Activated naive CD8-positive, alpha-beta T cell treated with anti-CD3 and anti-CD28 coated beads, Interleukin-2, amount 50 U/mL, for 24 hours (primary cell): ENCODE data around the gene DNAJB2.

ENCODE experiments used
- ATAC-seq: fragments of 150-1000 bp; cut with Tn5 transposase; one replicate; pipeline ENCODE4 v1.10.0; 2021
- DNase-seq: peaks from one replicate; pipeline ENCODE4 v3.0.0; 2021
- H3K27ac Mint-ChIP-seq: one replicate; pipeline ENCODE4 v1.8.0; 2021; ENCODE audit warnings: mild to moderate bottlenecking, mixed read lengths
- H3K27me3 Mint-ChIP-seq: one replicate; pipeline ENCODE4 v1.8.0; 2021; ENCODE audit warnings: mixed read lengths
- H3K36me3 Mint-ChIP-seq: one replicate; pipeline ENCODE4 v1.8.0; 2021; ENCODE audit warnings: low read depth, mixed read lengths
- H3K4me1 Mint-ChIP-seq: one replicate; pipeline ENCODE4 v1.8.0; 2021; ENCODE audit warnings: mixed read lengths
- H3K4me3 Mint-ChIP-seq: one replicate; pipeline ENCODE4 v1.8.0; 2021; ENCODE audit warnings: mild to moderate bottlenecking, moderate library complexity, mixed read lengths
- H3K9me3 Mint-ChIP-seq: one replicate; pipeline ENCODE4 v1.8.0; 2021; ENCODE audit warnings: mixed read lengths

DNAJB2 gene

DNA sequence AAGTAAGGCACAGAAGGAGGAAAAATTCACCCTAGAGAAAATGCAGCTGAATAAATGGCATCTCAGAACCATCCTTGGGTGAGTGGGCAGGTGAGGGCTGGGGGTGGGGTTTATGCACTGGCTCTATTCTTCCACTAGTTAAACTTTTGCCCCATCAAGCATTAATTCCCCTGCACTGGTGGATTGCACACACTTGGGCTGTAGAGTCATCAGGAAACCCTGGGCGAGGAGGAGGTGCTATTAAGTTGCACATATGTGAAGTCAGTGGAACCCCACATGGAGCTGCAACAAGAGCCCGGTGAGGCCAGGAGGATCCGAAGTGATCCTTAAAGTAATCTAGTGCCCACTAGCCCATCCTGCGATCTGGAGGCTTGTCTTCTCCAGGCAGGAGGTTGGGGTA lies 6.8 kb upstream of the DNAJB2 start:
- H3K4me3 Mint-ChIP-seq = no peak overlapping the region
- H3K4me1 Mint-ChIP-seq = peaks cover 20% of the 10 kb centered on the region
- no peak for ATAC-seq
- no peak overlapping the region for H3K27ac Mint-ChIP-seq
- DNase-seq = no peak
- no peaks in the 10 kb centered on the region for H3K27me3 Mint-ChIP-seq
- no peaks in the 10 kb centered on the region for H3K9me3 Mint-ChIP-seq
- H3K36me3 Mint-ChIP-seq = no peaks in the 10 kb centered on the region

DNA sequence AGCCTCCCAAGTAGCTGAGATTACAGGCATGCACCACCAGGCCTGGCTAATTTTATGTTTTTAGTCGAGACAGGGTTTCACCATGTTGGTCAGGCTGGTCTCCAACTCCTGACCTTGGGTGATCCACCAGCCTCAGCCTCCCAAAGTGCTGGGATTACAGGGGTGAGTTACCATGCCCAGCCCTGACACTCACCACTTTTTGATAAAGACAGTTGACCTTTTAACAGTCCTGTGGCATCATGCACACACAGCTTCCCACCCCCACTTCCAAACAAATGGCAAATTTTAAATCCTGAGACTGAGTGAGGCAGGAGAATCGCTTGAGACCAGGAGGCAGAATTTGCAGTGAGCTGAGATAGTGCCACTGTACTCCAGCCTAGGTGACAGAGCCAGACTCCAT lies 6.2 kb upstream of the DNAJB2 start:
- Mint-ChIP-seq H3K4me3 (no peak overlapping the region), H3K27me3 (no peaks in the 10 kb centered on the region), H3K9me3 (no peaks in the 10 kb centered on the region), H3K4me1 (peaks cover 26% of the 10 kb centered on the region), H3K27ac (no peak overlapping the region), H3K36me3 (no peaks in the 10 kb centered on the region)
- ATAC-seq (peak; percentile 64), DNase-seq (no peak)

DNA sequence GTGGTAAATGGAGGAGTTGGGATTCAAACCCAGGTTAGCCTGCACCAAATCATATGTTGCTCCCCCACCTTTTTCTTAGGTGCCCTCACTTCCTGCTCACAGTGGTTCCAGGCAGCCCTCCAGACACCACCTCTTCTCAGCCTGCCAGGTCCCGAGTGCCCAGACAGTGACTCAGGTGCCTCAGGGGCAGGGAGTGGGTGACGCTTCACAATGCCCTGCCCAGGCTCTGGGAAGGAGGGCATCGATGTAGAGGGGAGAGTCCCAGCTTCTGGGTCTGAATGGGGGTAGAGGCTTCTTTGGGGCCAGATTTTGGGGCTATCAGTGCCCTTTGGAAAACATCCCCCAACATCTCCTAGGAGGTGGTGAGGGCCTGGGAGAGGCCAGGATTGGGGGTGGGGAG lies 5.2 kb upstream of the DNAJB2 start:
- Mint-ChIP-seq H3K27ac (no peak overlapping the region), H3K4me3 (no peak overlapping the region), H3K4me1 (peaks cover 36% of the 10 kb centered on the region), H3K27me3 (no peaks in the 10 kb centered on the region), H3K36me3 (no peaks in the 10 kb centered on the region), H3K9me3 (no peaks in the 10 kb centered on the region)
- no peak for DNase-seq
- no peak for ATAC-seq

DNA sequence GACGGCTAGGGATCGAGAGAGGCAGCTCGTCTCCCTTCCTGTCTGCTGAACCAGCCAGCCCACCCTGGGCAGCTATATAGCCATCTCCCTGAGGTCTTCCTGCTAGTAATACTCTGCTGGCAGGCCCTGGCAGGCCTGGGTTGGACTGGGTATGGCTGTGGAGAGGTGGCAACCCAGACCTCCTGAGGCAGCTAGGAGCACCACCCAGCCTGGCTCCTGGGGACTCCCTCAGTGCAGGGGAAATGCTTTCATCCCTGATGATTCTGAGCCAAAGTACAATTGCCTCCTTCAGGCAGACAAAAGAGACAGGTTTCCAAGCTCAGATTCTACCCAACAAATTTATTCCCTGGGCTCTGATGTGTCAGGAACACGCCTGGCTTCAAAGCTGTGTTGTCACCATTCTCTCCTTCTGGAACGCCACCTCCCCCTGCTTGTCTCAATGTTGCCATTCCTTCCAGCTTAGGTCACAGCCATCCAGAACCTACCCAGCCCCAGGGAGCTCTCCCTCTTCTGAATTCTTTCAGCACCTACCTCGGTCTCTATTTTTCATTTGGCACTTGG lies 4.7 kb upstream of the DNAJB2 start:
- Mint-ChIP-seq H3K36me3 (no peaks in the 10 kb centered on the region), H3K27ac (no peak overlapping the region), H3K4me1 (peaks cover 36% of the 10 kb centered on the region), H3K9me3 (no peaks in the 10 kb centered on the region), H3K4me3 (no peak overlapping the region), H3K27me3 (no peaks in the 10 kb centered on the region)
- DNase-seq = no peak
- ATAC-seq = no peak

DNA sequence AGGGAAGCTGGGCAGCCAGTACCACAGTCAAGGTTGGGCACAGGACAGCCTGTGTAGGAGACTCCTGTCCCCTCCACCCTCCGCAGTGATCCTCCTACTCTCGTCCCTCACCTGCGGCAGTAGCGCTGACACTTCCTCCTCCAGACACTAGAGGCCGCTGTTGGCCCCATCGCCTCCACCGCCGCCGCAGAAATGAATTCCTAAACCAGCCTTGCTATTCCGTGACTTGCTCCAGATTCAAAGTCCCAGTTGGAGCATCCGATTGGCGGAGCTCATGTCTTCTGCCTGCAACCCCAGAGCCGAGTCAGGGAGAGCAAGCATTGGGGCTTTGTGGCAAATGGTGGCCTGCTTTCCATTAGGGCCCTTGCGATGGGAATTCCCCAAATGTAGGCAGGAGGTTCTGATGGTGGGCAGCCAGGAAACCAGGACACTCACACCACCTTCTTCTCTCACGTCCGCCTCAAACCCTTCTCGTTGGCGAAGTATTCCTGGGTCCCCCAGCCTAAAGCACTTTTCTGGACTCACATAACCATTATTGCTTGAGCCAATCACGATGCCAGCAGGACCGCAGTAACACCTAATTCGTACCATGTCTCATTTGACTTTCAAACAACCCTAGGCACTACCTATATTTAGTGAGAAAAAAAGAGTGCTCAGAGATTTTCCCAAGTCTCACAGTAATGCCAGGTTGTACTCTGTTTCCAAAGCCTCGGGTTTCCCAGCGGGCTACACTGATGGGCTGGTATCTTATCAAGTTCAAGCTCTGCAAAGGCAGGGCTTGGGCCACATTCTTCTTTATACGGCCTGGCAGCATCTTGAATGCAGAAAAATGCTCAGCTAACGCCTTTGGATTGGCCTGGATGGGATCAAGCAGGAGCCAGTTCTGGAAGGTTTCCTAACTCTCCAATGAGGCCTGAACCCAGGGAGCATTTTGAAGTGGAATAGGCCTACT lies 1.2 kb upstream of the DNAJB2 start:
- Mint-ChIP-seq H3K36me3 (peaks cover 11% of the 10 kb centered on the region), H3K27me3 (no peaks in the 10 kb centered on the region), H3K9me3 (no peaks in the 10 kb centered on the region), H3K27ac (peak overlapping the region; percentile 86), H3K4me3 (peak overlapping the region; percentile 79), H3K4me1 (peaks cover 56% of the 10 kb centered on the region)
- no peak for ATAC-seq
- DNase-seq = peak; percentile 82

DNA sequence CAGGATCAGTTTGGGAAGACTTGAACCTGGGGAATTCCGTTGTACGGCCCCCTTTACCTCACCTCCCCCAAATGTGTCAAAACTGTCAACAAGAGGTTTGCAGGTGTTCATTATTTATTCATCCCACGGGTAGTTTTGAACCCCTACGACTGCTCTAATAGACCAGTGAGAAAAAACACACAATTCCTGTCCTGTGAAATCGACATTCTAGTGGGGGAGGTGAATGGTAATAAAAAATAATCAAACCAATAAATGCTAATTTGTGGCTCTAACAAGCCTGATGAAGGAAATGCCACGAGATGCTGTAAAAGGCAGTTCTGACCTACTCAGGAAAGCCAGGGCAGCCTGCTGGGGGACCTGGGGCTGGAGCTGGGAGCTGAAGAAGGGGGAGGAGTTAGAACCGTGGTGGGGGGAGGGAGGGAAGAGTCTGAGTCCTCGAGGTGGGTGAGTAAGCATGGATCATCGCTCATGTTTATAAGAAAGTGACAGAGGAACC lies 463 bp upstream of the DNAJB2 start:
- peaks cover 12% of the 10 kb centered on the region for H3K36me3 Mint-ChIP-seq
- DNase-seq (no peak), ATAC-seq (no peak)
- peak overlapping the region; percentile 79 for H3K4me3 Mint-ChIP-seq
- no peaks in the 10 kb centered on the region for H3K9me3 Mint-ChIP-seq
- no peaks in the 10 kb centered on the region for H3K27me3 Mint-ChIP-seq
- H3K4me1 Mint-ChIP-seq = peaks cover 50% of the 10 kb centered on the region
- peak overlapping the region; percentile 86 for H3K27ac Mint-ChIP-seq

DNA sequence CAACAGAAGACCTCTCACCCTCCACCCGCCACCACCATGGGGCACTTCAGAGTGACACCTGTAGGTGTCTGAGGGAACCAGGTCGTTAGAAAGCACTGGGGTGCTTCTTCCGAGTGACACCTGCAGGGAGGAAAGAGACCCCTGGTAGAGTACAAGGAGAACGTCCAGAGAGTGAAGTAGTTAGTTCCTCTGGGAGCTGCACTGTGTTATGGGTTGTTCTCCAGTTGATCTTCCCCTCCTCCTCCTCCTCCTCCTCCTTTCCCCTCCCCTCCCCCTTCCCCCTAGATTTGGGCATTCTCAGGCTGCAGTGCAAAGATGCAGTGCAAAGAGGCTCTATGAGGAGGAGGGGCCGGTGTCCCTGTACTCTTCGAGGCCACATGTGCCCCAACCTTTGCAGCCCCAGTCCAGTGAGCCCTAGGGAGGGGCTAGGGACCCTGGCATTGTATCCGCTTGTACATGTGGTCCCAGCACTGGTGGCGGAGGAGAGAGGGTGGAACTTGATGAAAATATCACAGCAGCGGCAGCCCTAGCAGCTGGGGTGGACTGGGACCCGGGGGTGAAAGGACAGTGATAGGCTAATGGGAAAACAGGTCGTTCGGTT lies 850 bp downstream of the DNAJB2 start:
- Mint-ChIP-seq H3K4me1 (peaks cover 50% of the 10 kb centered on the region), H3K36me3 (peaks cover 12% of the 10 kb centered on the region), H3K27ac (peak overlapping the region; percentile 86), H3K4me3 (peak overlapping the region; percentile 90), H3K9me3 (no peaks in the 10 kb centered on the region), H3K27me3 (no peaks in the 10 kb centered on the region)
- DNase-seq (no peak), ATAC-seq (no peak)

DNA sequence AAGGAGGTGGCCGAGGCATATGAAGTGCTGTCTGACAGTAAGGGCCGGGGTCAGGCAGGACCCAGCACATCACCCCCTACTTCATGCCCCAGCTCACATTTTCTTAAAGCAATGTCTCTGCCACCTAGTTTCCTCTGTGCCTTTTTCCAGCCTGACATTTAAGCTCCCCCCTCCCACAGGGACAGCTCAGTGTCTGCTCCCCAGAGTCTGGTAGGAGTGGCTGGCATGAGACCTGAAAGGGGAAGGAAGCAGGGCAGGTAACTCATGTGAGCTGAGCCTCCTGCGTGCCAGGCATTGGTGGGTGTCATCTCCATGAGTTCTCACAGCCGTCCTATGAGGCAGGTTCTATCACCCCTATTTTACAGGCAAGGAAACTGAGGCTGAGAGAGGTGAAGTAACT lies 1.5 kb downstream of the DNAJB2 start:
- H3K4me3 Mint-ChIP-seq = peak overlapping the region; percentile 90
- H3K27ac Mint-ChIP-seq = peak overlapping the region; percentile 86
- peak; percentile 27 for DNase-seq

DNA sequence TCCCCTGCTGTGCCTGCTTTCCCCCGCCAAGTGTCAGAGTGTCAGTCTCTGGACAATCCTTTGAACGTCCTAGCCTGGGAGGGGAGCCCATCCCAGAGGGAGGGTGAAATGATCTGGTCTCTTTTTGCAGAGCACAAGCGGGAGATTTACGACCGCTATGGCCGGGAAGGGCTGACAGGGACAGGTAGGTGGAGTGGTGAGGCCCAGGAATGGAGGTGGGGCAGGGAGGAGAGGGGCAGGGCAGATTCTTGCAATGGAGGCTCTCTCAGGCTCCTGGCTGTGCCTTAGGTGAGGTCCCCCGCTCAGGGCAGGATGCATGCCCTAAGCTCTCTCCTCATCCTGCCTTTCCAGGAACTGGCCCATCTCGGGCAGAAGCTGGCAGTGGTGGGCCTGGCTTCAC lies 2.4 kb downstream of the DNAJB2 start:
- ATAC-seq (no peak), DNase-seq (no peak)
- H3K36me3 Mint-ChIP-seq = peaks cover 12% of the 10 kb centered on the region
- H3K27me3 Mint-ChIP-seq = no peaks in the 10 kb centered on the region
- H3K9me3 Mint-ChIP-seq = no peaks in the 10 kb centered on the region
- H3K4me1 Mint-ChIP-seq = peaks cover 50% of the 10 kb centered on the region
- no peak overlapping the region for H3K27ac Mint-ChIP-seq
- H3K4me3 Mint-ChIP-seq = peak overlapping the region; percentile 90

More for the DNA sequence above, 1.5 kb downstream of the DNAJB2 start:
- peaks cover 50% of the 10 kb centered on the region for H3K4me1 Mint-ChIP-seq
- H3K9me3 Mint-ChIP-seq = no peaks in the 10 kb centered on the region
- no peak for ATAC-seq
- H3K36me3 Mint-ChIP-seq = peaks cover 12% of the 10 kb centered on the region
- no peaks in the 10 kb centered on the region for H3K27me3 Mint-ChIP-seq

DNA sequence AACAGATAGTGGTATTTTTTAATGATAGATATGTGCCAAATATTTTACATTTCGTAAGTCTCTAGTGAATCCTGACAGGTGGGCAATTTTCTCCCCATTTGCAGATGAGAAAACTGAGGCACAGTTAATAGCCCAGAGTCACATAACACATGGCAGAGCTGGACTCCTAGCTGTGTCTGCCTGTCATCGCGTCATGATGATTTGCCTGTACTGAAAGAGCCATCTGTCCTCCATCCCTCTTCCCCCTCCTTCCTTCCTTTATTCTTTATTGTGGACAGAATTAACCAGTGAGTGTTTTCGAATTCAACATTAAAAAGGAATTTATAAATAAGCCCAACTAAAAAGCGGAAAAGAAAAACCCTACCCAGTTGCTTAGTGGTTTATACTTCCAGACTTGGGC lies 3.2 kb downstream of the DNAJB2 start:
- Mint-ChIP-seq H3K4me3 (no peak overlapping the region), H3K36me3 (peaks cover 12% of the 10 kb centered on the region), H3K9me3 (no peaks in the 10 kb centered on the region), H3K4me1 (peaks cover 44% of the 10 kb centered on the region), H3K27ac (no peak overlapping the region), H3K27me3 (no peaks in the 10 kb centered on the region)
- ATAC-seq = no peak
- DNase-seq = no peak

DNA sequence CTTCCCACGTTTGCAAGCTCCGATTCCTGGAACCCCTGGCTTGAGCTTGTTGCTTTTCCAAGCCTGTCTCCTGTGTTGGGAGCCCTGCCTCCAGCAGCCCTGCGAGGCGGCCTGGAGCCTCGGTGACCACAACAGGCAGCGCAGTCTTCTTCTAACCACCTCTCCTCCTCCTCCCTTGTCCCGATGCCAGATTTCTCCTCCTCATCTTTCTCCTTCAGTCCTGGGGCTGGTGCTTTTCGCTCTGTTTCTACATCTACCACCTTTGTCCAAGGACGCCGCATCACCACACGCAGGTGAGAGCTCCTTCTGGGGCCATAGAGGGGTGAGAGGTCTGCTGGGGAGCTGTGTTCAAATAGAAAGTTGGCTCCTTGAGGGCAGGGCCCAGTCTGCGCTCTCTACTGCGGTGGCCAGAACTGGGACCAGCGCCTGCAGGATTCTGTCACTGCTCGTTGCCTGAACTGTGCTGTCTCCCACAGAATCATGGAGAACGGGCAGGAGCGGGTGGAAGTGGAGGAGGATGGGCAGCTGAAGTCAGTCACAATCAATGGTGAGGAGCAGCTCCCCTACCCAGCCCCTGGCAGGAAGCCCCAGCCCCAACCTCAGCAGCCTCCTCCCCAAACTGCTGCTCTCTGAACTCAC lies 3.9 kb downstream of the DNAJB2 start:
- Mint-ChIP-seq H3K4me1 (peaks cover 37% of the 10 kb centered on the region), H3K27ac (no peak overlapping the region), H3K36me3 (peaks cover 12% of the 10 kb centered on the region), H3K27me3 (no peaks in the 10 kb centered on the region), H3K4me3 (no peak overlapping the region), H3K9me3 (no peaks in the 10 kb centered on the region)
- DNase-seq (no peak), ATAC-seq (no peak)

DNA sequence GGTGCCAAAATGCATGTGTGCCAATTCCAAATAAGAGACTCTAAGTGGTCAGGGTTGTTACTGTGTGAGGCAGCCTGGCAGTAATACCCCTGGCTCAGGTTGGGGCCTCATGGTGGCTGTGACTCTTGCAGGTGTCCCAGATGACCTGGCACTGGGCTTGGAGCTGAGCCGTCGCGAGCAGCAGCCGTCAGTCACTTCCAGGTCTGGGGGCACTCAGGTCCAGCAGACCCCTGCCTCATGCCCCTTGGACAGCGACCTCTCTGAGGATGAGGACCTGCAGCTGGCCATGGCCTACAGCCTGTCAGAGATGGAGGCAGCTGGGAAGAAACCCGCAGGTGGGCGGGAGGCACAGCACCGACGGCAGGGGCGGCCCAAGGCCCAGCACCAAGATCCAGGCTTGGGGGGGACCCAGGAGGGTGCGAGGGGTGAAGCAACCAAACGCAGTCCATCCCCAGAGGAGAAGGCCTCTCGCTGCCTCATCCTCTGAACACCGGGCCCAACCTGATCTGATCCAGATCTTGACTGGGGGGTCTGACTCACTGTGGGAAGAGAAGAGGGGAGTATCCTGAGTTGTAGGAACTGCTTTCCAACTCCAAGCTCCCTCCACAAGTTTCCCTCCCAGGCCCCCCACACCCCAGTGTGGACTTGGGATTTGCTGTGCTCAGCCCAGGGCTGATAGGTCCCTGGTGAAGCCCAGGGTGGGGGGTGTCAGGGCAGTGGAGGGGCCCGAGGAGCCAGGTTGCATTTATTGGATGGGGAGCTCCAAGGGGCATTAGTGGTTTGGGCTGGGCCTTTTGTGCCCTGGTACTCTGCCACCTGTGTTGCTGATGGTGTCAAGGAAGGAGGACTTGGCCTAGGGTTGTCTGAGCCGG lies 5.6 kb downstream of the DNAJB2 start:
- H3K36me3 Mint-ChIP-seq = peaks cover 12% of the 10 kb centered on the region
- H3K27ac Mint-ChIP-seq = no peak overlapping the region

DNA sequence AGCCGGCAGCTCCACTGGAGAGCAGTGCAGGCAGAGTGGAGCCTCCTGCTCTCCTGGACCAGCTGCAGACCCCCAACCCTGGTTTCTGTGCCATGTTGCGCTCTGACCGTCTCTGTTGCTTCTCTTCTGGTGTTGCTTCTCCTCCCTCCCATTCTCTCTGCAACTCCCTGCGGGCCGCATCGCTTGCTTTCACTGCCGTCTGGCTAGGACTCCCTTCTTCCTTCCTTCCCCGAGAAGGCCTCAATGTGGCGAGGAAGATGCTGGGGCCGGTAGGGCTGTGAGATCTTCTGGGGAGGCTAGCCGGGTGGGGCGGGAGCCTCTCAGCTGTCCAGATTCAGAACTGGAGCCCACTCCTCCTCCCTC lies 6.2 kb downstream of the DNAJB2 start:
- ATAC-seq (no peak), DNase-seq (no peak)
- H3K4me1 Mint-ChIP-seq = peaks cover 20% of the 10 kb centered on the region
- H3K36me3 Mint-ChIP-seq = peaks cover 12% of the 10 kb centered on the region
- no peaks in the 10 kb centered on the region for H3K27me3 Mint-ChIP-seq
- no peak overlapping the region for H3K27ac Mint-ChIP-seq
- no peaks in the 10 kb centered on the region for H3K9me3 Mint-ChIP-seq
- no peak overlapping the region for H3K4me3 Mint-ChIP-seq

More for the DNA sequence above, 5.6 kb downstream of the DNAJB2 start:
- no peak for DNase-seq
- H3K9me3 Mint-ChIP-seq = no peaks in the 10 kb centered on the region
- no peak overlapping the region for H3K4me3 Mint-ChIP-seq
- H3K4me1 Mint-ChIP-seq = peaks cover 26% of the 10 kb centered on the region
- H3K27me3 Mint-ChIP-seq = no peaks in the 10 kb centered on the region
- no peak for ATAC-seq
